Esophagus squamous epithelium (tissue), 5 donors: Measurements from ENCODE around the gene SYTL2. TPM values are rescaled to one million over a fixed set of nuclear protein-coding genes. Genes with fewer than 3 reads are reported as not detected.

Experiments used
- DNase-seq: peaks from one replicate; lab custom pipeline; 2025; lab: John Stamatoyannopoulos, UW
- H3K27ac ChIP-seq, 4 donors: fragments of 200-600 bp; sonication (generic); one replicate each; pipeline ENCODE4 v1.5.1; 2016 to 2019; ENCODE audit warnings: mild to moderate bottlenecking in 1 of 4
- H3K27me3 ChIP-seq, 4 donors: fragments of 200-600 bp; sonication (generic); 1 replicate in 3 of 4; 2 replicates in 1 of 4; pipeline versions ENCODE4 v1.5.1 to v1.6.0; 2017 to 2021; ENCODE audit warnings: antibody characterized with exemption in 1 of 4
- H3K36me3 ChIP-seq, 3 donors: fragments of 200-600 bp; sonication (generic); one replicate each; pipeline ENCODE4 v1.5.1; 2016 to 2019
- H3K4me1 ChIP-seq, 3 donors: fragments of 200-600 bp; sonication (generic); one replicate each; pipeline ENCODE4 v1.5.1; 2017 to 2019
- H3K4me3 ChIP-seq, 4 donors: fragments of 200-600 bp; sonication (generic); 1 replicate in 3 of 4; 2 replicates in 1 of 4; pipeline ENCODE4 v1.5.1; 2016 to 2019; ENCODE audit warnings: mild to moderate bottlenecking in 2 of 4, moderate library complexity in 1 of 4
- H3K9me3 ChIP-seq, 3 donors: fragments of 200-600 bp; sonication (generic); one replicate each; pipeline ENCODE4 v1.5.1; 2016 to 2019
- CTCF ChIP-seq, 6 experiments: fragments of 450-650 bp in 4 of 6; fragments of 200-600 bp in 2 of 6; sonication (generic) in 2 of 6; IDR thresholded peaks; one replicate each; pipeline ENCODE4 v1.5.1; 2016 to 2019; ENCODE audit warnings: antibody characterized with exemption in 6 of 6, mild to moderate bottlenecking in 4 of 6, moderate library complexity in 4 of 6
- POLR2A ChIP-seq, 4 donors: fragments of 450-650 bp; IDR thresholded peaks; one replicate each; pipeline ENCODE4 v1.6.1; 2017; ENCODE audit warnings: antibody characterized with exemption in 4 of 4, mild to moderate bottlenecking in 4 of 4, moderate library complexity in 3 of 4
- WGBS, 2 donors: methylation state at CpG; one replicate each; pipeline ENCODE4 v1.1.5; 2018; 5-methylcytosine and 5-hydroxymethylcytosine counted together
- intact Hi-C: fragments of 100-400 bp; cut with DNase I; formaldehyde crosslinking; loops from one replicate; pipeline ENCODE4 v1.15.0; 2022
- total RNA-seq, 4 donors: library from RNA; depleted of rRNA; stranded (reverse); fragments of >200 nt; gene quantifications; one replicate each; pipeline ENCODE4 v1.1.0, GENCODE V29; 2016
- donor health status: DM: yes; HTN: yes; CAD: no.

SYTL2 gene
- total RNA-seq, 4 donors from 2014 or later, result 8.8 to 16.0 (median 9.2) TPM

GRCh38 chr11:85771568-85771967 is 39.4 kb downstream of the SYTL2 start:
- Histone ChIP-seq H3K36me3 (no peaks in the 10 kb centered on the region), H3K4me1 (peaks cover 0 to 4% (median 0%) of the 10 kb centered on the region in 3 donors), H3K27ac (peak overlapping the region in 3 of 4 donors; percentile 19 to 52 (median 46)), H3K9me3 (no peaks in the 10 kb centered on the region), H3K4me3 (no peak overlapping the region), H3K27me3 (no peaks in the 10 kb centered on the region)
- no peak for TF ChIP-seq CTCF (IDR thresholded peaks at IDR 0.05)
- no peak for TF ChIP-seq POLR2A (IDR thresholded peaks at IDR 0.05)
- no peak for DNase-seq
- 72 to 85% methylated on average over 3 of the region's 3 CpGs for WGBS, 2 donors
- intact Hi-C loops, result no loop called here

GRCh38 chr11:85769771-85770170 is 41.2 kb downstream of the SYTL2 start:
- H3K4me3 ChIP-seq, result no peak overlapping the region
- TF ChIP-seq CTCF (IDR thresholded peaks at IDR 0.05), result no peak
- no peak for TF ChIP-seq POLR2A (IDR thresholded peaks at IDR 0.05)
- intact Hi-C loops, result no loop called here
- H3K4me1 ChIP-seq, result no peaks in the 10 kb centered on the region
- no peaks in the 10 kb centered on the region for H3K9me3 ChIP-seq
- no peak overlapping the region for H3K27ac ChIP-seq
- no peak for DNase-seq
- 68 to 79% methylated on average over 3 to 4 of the region's 5 CpGs for WGBS, 2 donors
- no peaks in the 10 kb centered on the region for H3K36me3 ChIP-seq
- no peaks in the 10 kb centered on the region for H3K27me3 ChIP-seq

- DNase-seq, result no peak
- H3K36me3 ChIP-seq, result no peaks in the 10 kb centered on the region
- no peaks in the 10 kb centered on the region for H3K9me3 ChIP-seq
- H3K27me3 ChIP-seq, result no peaks in the 10 kb centered on the region
- no peaks in the 10 kb centered on the region for H3K4me1 ChIP-seq
- no peak overlapping the region for H3K4me3 ChIP-seq
- WGBS, 2 donors, result 83 to 100% methylated on average over 1 of the region's 1 CpG
- intact Hi-C loops, result no loop called here
- TF ChIP-seq CTCF (IDR thresholded peaks at IDR 0.05) (no peak), POLR2A (IDR thresholded peaks at IDR 0.05) (no peak)
- no peak overlapping the region for H3K27ac ChIP-seq
These were observed 42.3 kb downstream of the SYTL2 start for GRCh38 chr11:85768473-85769146.

- intact Hi-C loops, result no loop called here
- Histone ChIP-seq H3K4me1 (no peaks in the 10 kb centered on the region), H3K9me3 (no peaks in the 10 kb centered on the region), H3K27me3 (no peaks in the 10 kb centered on the region), H3K27ac (peak overlapping the region in 2 of 4 donors; percentile 44 to 49), H3K4me3 (no peak overlapping the region), H3K36me3 (no peaks in the 10 kb centered on the region)
- DNase-seq, result no peak
- 75 to 83% methylated on average over 2 of the region's 2 CpGs for WGBS, 2 donors
- no peak for TF ChIP-seq CTCF (IDR thresholded peaks at IDR 0.05)
- no peak for TF ChIP-seq POLR2A (IDR thresholded peaks at IDR 0.05)
These were observed 43.5 kb downstream of the SYTL2 start for GRCh38 chr11:85767246-85767945.

GRCh38 chr11:85766721-85767161 is 44.2 kb downstream of the SYTL2 start:
- DNase-seq, result no peak
- Histone ChIP-seq H3K9me3 (no peaks in the 10 kb centered on the region), H3K4me1 (no peaks in the 10 kb centered on the region), H3K27me3 (no peaks in the 10 kb centered on the region), H3K36me3 (no peaks in the 10 kb centered on the region), H3K4me3 (no peak overlapping the region), H3K27ac (peak overlapping the region in 2 of 4 donors; percentile 44 to 49)
- TF ChIP-seq CTCF (IDR thresholded peaks at IDR 0.05), result no peak
- no peak for TF ChIP-seq POLR2A (IDR thresholded peaks at IDR 0.05)
- WGBS, 2 donors, result 67 to 71% methylated on average over 2 of the region's 2 CpGs
- intact Hi-C loops, result no loop called here
